Progenitor cell of endocrine pancreas (in vitro differentiated cells): ENCODE results near the gene ADAMTSL2. TPM values are rescaled to one million over a fixed set of nuclear protein-coding genes. Genes with fewer than 3 reads are reported as not detected.

Experiments used
- DNase-seq: peaks from one replicate; pipeline ENCODE4 v3.0.0; 2021; ENCODE audit warnings: low spot score; ENCODE audit not compliant: unreplicated experiment
- H3K27ac Mint-ChIP-seq: 2 replicates; pipeline ENCODE4 v1.8.0; 2021; ENCODE audit warnings: mild to moderate bottlenecking, moderate library complexity, mixed read lengths
- H3K27me3 Mint-ChIP-seq: 2 replicates; pipeline ENCODE4 v1.8.0; 2021; ENCODE audit warnings: mixed read lengths
- H3K36me3 Mint-ChIP-seq: 2 replicates; pipeline ENCODE4 v1.8.0; 2022; ENCODE audit warnings: mixed read lengths; ENCODE audit not compliant: insufficient read depth
- H3K4me1 Mint-ChIP-seq: 2 replicates; pipeline ENCODE4 v1.8.0; 2021; ENCODE audit warnings: low read depth, mixed read lengths
- H3K4me3 Mint-ChIP-seq: 2 replicates; pipeline ENCODE4 v1.8.0; 2021; ENCODE audit warnings: low read depth, mild to moderate bottlenecking, moderate library complexity, mixed read lengths
- H3K9me3 Mint-ChIP-seq: 2 replicates; pipeline ENCODE4 v1.8.0; 2021; ENCODE audit warnings: low read depth, mixed read lengths
- CTCF ChIP-seq: fragments of 200-600 bp; sonication (generic); IDR thresholded peaks from one replicate; pipeline ENCODE4 v1.5.0; 2021; ENCODE audit warnings: antibody characterized with exemption, mild to moderate bottlenecking; ENCODE audit not compliant: unreplicated experiment
- total RNA-seq: library from RNA; stranded (reverse); gene quantifications from 2 replicates; pipeline ENCODE4 v1.2.1, GENCODE V29; 2021

ADAMTSL2 gene
- total RNA-seq, 1 donor from 2014 or later = 0.14 TPM

DNA sequence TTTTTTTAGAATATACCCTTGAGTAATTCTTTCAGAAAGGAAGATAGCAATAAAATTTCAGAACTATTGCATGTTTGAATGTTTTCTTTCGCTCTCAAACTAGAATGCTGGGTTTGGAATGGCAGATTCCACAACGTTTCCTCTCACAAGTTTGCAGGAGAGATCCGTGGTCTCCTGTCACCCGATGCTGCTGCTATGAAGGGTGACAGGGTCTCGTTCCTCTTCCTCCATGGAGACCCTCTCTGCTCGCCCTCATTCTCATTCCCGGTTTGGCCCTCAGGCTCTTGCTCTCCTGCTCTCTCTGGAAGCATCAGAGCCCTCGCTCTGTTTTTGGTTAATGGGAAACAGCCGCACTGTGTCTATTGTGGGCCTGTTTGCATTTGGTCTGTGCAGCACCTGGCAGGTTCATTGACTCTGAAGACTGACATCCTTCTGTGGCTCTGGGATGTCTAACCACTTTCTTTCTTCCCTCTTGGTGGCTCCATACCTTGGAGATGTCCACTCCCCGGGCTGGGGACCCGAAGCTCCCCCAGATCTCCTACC is 87.3 kb downstream of the ADAMTSL2 start:
- H3K4me3 Mint-ChIP-seq = no peak overlapping the region
- H3K27ac Mint-ChIP-seq = no peak overlapping the region
- TF ChIP-seq CTCF = no peak
- H3K4me1 Mint-ChIP-seq = no peaks in the 10 kb centered on the region
- H3K36me3 Mint-ChIP-seq = no peaks in the 10 kb centered on the region
- DNase-seq = no peak
- H3K27me3 Mint-ChIP-seq = peaks cover 61% of the 10 kb centered on the region
- peaks cover 10% of the 10 kb centered on the region for H3K9me3 Mint-ChIP-seq

DNA sequence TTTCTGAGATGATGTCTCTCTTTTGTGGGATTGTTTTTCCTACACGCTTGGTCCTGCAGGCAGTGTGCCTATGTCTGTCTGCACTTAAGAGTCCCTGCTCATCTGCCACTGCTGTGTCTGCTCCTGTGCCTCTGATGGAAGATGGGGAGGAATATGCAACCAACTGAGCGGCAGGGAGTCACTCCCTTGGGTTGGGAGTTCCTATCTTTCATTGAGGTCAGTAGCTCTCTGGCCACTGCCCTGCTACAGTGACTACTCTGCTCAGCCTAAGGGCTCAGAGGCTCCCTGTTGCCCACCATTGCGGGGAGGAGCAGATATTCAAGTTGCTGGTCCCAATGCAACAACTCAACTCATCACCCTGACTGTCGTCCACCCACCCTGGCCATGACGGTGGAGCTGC is 88.1 kb downstream of the ADAMTSL2 start:
- no peaks in the 10 kb centered on the region for H3K4me1 Mint-ChIP-seq
- no peak for TF ChIP-seq CTCF
- H3K27ac Mint-ChIP-seq = no peak overlapping the region
- peaks cover 10% of the 10 kb centered on the region for H3K9me3 Mint-ChIP-seq
- peaks cover 62% of the 10 kb centered on the region for H3K27me3 Mint-ChIP-seq
- H3K36me3 Mint-ChIP-seq = no peaks in the 10 kb centered on the region
- DNase-seq = no peak
- H3K4me3 Mint-ChIP-seq = no peak overlapping the region

Other genes starting within 250 kb of the ADAMTSL2 start
- gene SURF6, start 198.5 kb upstream of the ADAMTSL2 start, total RNA-seq = 21.3 and 23.1 TPM in 2 replicates
- 48.4 and 49.2 TPM in 2 replicates for gene MED22, start 186.6 kb upstream of the ADAMTSL2 start, total RNA-seq
- gene RPL7A, start 186.5 kb upstream of the ADAMTSL2 start, total RNA-seq = 2,045 and 2,098 TPM in 2 replicates
- 36.3 and 42.9 TPM in 2 replicates for gene SURF1, start 178.2 kb upstream of the ADAMTSL2 start, total RNA-seq
- 15.8 and 19.8 TPM in 2 replicates for gene SURF2, start 178.2 kb upstream of the ADAMTSL2 start, total RNA-seq
- 120 and 122 TPM in 2 replicates for gene SURF4, start 158.6 kb upstream of the ADAMTSL2 start, total RNA-seq
- 3.8 and 4.0 TPM in 2 replicates for gene STKLD1, start 158.3 kb upstream of the ADAMTSL2 start, total RNA-seq
- gene REXO4, start 116.7 kb upstream of the ADAMTSL2 start, total RNA-seq = 30.3 and 30.9 TPM in 2 replicates
- 16.0 and 17.8 TPM in 2 replicates for gene ADAMTS13, start 112.3 kb upstream of the ADAMTSL2 start, total RNA-seq
- gene CACFD1, start 74.7 kb upstream of the ADAMTSL2 start, total RNA-seq = 55.6 and 56.2 TPM in 2 replicates
- 4.7 and 5.2 TPM in 2 replicates for gene SLC2A6, start 55.6 kb upstream of the ADAMTSL2 start, total RNA-seq
- not detected in 2 replicates for gene MYMK, start 9.7 kb upstream of the ADAMTSL2 start, total RNA-seq
- gene FAM163B, start 74.7 kb downstream of the ADAMTSL2 start, total RNA-seq = not detected in 2 replicates
- not detected in 2 replicates for gene DBH, start 101.7 kb downstream of the ADAMTSL2 start, total RNA-seq
- gene SARDH, start 203.6 kb downstream of the ADAMTSL2 start, total RNA-seq = 4.2 and 5.1 TPM in 2 replicates